GM10847 (cell line): ENCODE data around the gene RPTOR.

ENCODE experiments used
- POLR2A ChIP-seq: IDR thresholded peaks from 2 replicates; pipeline ENCODE4 v1.6.1; 2011; ENCODE audit not compliant: insufficient read length; ENCODE audit errors: extremely low read depth

Gene RPTOR

GRCh38 chr17:80706463-80706867 is 161.8 kb downstream of the RPTOR start:
- TF ChIP-seq POLR2A = no peak

GRCh38 chr17:80708480-80708879 is 163.8 kb downstream of the RPTOR start:
- TF ChIP-seq POLR2A = no peak

- TF ChIP-seq POLR2A = no peak
Observed at GRCh38 chr17:80709090-80709695, 164.6 kb downstream of the RPTOR start.

GRCh38 chr17:80710714-80711302 is 166.2 kb downstream of the RPTOR start:
- TF ChIP-seq POLR2A = no peak

GRCh38 chr17:80712089-80712488 is 167.5 kb downstream of the RPTOR start:
- no peak for TF ChIP-seq POLR2A

- TF ChIP-seq POLR2A = no peak
Observed at GRCh38 chr17:80712606-80713005, 168.0 kb downstream of the RPTOR start.

- no peak for TF ChIP-seq POLR2A
Observed at GRCh38 chr17:80716986-80717719, 172.5 kb downstream of the RPTOR start.

- no peak for TF ChIP-seq POLR2A
Observed at GRCh38 chr17:80717720-80718083, 173.1 kb downstream of the RPTOR start.

- TF ChIP-seq POLR2A = no peak
Observed at GRCh38 chr17:80718428-80718827, 173.8 kb downstream of the RPTOR start.

- TF ChIP-seq POLR2A = no peak
Observed at GRCh38 chr17:80719449-80719848, 174.8 kb downstream of the RPTOR start.

GRCh38 chr17:80720610-80721577 is 176.3 kb downstream of the RPTOR start:
- TF ChIP-seq POLR2A = no peak

- no peak for TF ChIP-seq POLR2A
Observed at GRCh38 chr17:80722661-80723060, 178.0 kb downstream of the RPTOR start.

- no peak for TF ChIP-seq POLR2A
Observed at GRCh38 chr17:80724775-80725266, 180.2 kb downstream of the RPTOR start.

GRCh38 chr17:80725517-80725916 is 180.9 kb downstream of the RPTOR start:
- no peak for TF ChIP-seq POLR2A
